ENCODE measurements around the gene NUDT1.

Gene NUDT1

DNA sequence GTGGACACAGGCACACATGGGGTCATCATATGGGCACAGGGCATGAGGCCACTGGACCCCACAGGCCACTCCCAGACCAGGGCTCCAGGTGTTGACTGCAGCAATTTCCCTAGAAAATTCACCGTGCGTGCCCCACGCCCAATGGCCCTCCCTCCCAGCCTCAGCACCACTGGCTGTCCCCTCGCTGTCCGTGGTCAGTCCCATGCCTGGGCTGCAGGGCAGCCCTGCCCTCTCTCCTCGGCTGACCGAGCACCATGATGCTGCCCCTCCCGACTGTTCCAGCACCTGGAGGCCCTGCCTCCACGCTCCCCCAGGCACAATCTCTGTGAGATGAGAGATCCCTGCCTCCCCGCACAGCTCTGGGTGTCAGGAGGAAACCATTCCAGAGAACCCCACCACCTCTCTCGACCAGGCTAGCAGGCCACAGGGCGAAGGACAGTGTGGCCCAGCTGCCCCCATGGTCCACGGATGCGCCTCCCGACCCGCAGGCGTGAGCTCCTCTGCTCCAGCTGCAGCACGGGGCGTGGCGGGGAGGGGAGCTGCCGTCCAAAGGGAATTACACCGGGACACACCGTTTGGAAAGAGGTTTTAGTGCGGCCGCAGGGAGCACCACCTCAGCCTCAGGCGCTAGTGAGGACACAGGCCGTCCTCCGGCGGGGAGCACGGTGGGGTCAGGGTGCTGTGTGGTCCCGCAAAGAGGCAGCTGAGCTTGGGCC is 12.6 kb downstream of the NUDT1 start:
- Mint-ChIP-seq H3K4me1 (peaks cover 50 to 92% of the 10 kb centered on the region in 2 donors), H3K27me3 (no peaks in the 10 kb centered on the region), H3K36me3 (peaks cover 74 to 92% of the 10 kb centered on the region in 2 donors), H3K9me3 (no peaks in the 10 kb centered on the region), H3K27ac (peak overlapping the region; percentile 96), H3K4me3 (peak overlapping the region; percentile 65)
- ATAC-seq (replicated peaks) (no peak), DNase-seq (no peak)

DNA sequence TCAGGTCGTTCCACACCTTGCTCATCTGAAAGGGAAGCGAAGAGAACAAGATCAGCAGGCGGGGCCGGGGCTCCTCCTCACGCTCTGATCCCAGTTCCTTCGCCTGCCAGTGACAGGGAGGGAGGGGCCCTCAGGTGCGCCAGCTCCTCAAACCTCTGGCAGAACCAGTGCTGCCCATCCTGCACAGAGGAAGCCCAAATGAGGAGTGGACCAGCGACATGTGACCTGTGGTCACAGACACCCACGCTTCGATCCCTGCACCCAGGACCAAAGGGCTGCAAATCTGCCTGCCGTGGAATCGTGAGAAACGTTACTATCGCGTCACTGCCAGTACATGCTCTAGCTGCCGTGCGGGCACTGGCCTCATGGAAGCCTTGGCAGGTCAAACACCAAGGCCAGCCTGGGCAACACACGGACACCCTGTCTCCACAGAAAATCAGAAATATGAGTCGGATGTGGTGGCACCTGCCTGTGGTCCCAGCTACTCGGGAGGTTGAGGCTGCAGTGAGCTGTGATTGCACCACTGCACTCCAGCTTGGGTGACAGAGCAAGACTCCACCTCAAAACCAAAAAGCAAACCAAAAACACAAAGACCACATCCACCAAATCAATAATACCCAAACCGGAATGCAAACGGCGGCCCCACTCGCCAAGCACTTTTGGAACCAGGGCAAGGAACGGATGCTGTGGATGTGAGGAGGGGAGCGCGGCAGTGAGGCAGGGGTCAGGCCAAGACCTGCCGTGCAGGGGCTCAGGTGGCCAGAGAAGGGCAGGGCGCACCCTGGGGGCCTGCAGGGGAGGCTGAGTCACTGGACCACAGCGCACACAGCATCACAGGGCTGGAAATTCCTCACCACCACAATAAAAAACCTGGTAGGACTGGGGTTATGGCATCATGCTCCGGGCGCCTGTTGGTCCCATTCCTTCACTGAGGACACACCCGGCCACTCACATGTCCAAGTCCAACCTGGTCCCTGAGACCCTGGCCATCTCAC is 13.4 kb downstream of the NUDT1 start:
- H3K9me3 Mint-ChIP-seq, result no peaks in the 10 kb centered on the region
- H3K27ac Mint-ChIP-seq, result peak overlapping the region; percentile 96
- no peaks in the 10 kb centered on the region for H3K27me3 Mint-ChIP-seq
- no peak for DNase-seq
- peaks cover 71 to 91% of the 10 kb centered on the region in 2 donors for H3K36me3 Mint-ChIP-seq
- no peak for ATAC-seq (replicated peaks)
- peaks cover 47 to 89% of the 10 kb centered on the region in 2 donors for H3K4me1 Mint-ChIP-seq
- peak overlapping the region; percentile 33 to 39 for H3K4me3 Mint-ChIP-seq

DNA sequence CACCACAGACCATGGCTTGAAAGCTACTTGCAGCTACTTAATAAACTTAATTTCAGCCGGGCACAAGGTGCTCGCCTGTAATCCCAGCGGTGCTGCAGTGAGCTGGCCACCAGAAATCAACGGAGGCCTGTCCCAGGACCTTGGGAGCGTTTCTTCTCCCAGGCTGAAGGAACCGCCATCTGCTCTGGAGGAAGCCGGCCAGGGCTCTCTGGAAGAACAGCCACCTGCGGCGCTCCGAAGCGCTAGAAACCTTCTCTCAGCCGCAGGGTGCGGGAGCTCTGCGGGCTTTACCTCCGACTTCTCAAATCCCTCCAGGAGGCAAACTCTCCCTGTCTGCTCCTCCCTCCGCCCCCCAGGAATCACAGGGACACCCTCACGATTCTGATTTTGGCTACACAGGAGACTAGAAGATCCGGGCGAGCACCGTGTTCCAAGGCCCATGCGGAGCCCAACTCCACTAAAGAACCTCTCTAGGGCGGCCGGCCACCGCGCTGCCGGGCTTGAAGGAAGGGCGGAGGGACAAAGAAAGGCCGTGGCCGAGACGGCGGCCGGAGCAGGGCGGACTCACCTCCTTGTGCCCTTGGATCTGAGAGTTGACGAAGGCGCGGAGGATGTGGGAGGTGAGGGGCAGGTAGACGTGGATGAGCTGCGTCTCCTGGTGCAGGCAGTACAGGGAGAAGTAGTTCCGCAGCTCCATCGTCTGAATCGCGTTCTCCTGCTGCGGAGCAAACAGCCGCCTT is 14.4 kb downstream of the NUDT1 start:
- peak overlapping the region; percentile 89 for H3K27ac Mint-ChIP-seq
- peaks cover 51 to 87% of the 10 kb centered on the region in 2 donors for H3K4me1 Mint-ChIP-seq
- peaks cover 70 to 90% of the 10 kb centered on the region in 2 donors for H3K36me3 Mint-ChIP-seq
- ATAC-seq (replicated peaks) (no peak), DNase-seq (no peak)
- peak overlapping the region in 1 of 2 donors; percentile 33 for H3K4me3 Mint-ChIP-seq
- H3K27me3 Mint-ChIP-seq, result no peaks in the 10 kb centered on the region
- H3K9me3 Mint-ChIP-seq, result no peaks in the 10 kb centered on the region

DNA sequence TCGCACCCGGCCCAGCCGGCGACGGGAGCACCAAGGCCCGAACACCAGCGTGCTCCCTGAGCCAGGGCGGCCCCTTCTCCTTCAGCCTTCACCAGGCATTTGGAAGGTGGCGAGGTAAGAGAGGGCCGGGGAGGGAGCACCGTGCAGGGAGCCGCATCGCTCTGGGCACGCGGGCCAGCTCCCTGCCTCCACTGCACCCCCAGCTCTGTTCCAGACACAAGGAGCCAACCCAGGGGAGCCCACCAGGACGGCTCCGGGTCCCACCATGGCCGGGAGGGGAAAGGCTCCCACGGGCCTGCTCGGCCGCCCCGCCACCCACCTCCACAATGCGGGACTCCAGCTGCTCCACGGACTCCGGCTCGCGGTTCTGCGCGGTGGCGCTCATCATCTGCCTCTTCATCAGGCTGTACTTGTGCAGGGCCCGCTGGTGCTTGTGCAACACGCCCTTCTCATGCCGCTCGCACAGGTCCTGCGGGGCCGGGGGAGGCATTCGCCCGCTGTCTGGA is 15.1 kb downstream of the NUDT1 start:
- Mint-ChIP-seq H3K4me1 (peaks cover 54 to 89% of the 10 kb centered on the region in 2 donors), H3K27me3 (no peaks in the 10 kb centered on the region), H3K9me3 (no peaks in the 10 kb centered on the region), H3K36me3 (peaks cover 74 to 90% of the 10 kb centered on the region in 2 donors), H3K4me3 (no peak overlapping the region), H3K27ac (peak overlapping the region; percentile 86)
- ATAC-seq (replicated peaks), result no peak
- DNase-seq, result no peak

DNA sequence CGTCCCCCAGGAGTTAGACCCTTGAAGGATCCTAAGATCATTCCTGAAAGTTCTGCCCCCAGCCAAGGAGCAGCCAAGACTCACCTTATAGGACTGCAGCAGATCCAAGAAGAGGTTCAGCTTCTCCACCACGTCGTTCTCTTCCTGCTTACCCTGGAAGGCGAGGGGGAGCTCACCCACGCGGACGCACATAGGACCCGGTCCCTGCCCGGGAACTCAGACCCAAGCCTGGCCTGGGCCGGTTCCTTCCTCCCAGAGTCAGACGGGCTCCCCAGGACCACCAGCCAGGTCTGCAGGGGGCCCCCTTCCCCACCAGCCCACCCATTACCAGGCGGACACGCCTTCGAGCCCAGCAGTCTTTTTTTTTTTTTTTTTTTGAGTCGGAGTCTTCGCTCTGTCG is 15.6 kb downstream of the NUDT1 start:
- Mint-ChIP-seq H3K27ac (peak overlapping the region; percentile 86), H3K4me1 (peaks cover 55 to 89% of the 10 kb centered on the region in 2 donors), H3K9me3 (no peaks in the 10 kb centered on the region), H3K4me3 (peak overlapping the region in 1 of 2 donors; percentile 15), H3K27me3 (no peaks in the 10 kb centered on the region), H3K36me3 (peaks cover 76 to 90% of the 10 kb centered on the region in 2 donors)
- DNase-seq, result no peak
- no peak for ATAC-seq (replicated peaks)

DNA sequence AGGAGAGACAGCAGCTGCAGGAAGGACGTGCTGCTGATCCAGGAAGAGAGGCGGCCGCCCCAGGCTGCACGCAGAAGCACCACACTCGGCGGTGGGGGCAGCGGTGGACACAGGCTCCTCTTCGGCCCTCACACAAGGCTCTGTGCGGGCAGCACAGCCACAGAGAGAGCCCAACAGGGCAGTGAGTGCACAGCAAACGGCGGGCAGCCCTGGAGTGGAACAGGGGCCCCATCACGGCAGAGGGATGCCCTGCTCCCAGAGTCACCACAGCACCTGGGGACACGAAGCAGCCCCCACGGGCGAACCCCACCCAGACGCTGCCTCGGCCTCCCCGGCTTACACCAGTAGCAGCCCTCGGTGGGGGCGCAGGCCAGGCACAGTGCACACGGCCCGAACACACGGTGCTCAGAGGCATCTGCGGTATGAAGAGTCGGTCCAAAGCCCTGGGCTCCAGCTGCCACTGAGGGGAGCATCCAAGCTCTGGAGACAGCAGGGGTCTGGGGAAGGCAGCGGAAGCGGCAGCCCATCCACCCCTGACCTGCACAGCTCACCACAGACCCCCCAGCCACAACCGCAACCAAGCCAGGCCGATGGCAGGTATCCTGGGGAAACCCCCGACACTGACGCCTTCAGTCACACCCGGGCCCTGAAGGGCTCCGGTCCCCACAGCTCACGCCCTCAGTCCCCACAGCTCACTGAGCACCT is 16.8 kb downstream of the NUDT1 start:
- H3K27me3 Mint-ChIP-seq, result no peaks in the 10 kb centered on the region
- peak; percentile 13 to 33 for ATAC-seq (replicated peaks)
- peak overlapping the region; percentile 11 to 47 for H3K4me3 Mint-ChIP-seq
- no peaks in the 10 kb centered on the region for H3K9me3 Mint-ChIP-seq
- H3K4me1 Mint-ChIP-seq, result peaks cover 50 to 88% of the 10 kb centered on the region in 2 donors
- H3K36me3 Mint-ChIP-seq, result peaks cover 75 to 90% of the 10 kb centered on the region in 2 donors
- no peak for DNase-seq
- peak overlapping the region; percentile 86 for H3K27ac Mint-ChIP-seq

DNA sequence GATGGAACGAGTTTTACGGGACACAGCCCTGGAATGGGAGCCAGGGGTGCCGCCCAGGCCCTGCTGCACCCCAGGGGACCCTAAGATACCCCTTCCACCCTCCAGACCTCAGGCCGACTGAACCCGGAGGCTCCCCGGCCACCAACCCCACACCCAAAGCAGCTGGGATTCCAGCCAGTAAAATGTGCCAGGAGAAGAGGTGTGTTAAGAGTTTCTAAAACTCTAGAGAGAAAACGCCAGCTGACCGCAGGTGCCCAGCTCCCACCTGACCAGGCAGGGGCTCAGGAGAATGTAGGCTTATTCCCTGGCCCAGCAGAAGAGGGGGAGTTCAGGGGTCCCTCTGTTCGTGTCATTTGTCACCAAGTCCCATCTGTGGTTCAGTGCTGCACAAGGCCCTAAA is 17.5 kb downstream of the NUDT1 start:
- no peak for ATAC-seq (replicated peaks)
- Mint-ChIP-seq H3K27ac (peak overlapping the region; percentile 86), H3K4me1 (peaks cover 52 to 88% of the 10 kb centered on the region in 2 donors), H3K27me3 (no peaks in the 10 kb centered on the region), H3K9me3 (peaks cover 3 to 4% of the 10 kb centered on the region in 2 donors), H3K36me3 (peaks cover 77 to 90% of the 10 kb centered on the region in 2 donors), H3K4me3 (peak overlapping the region; percentile 11 to 47)
- DNase-seq, result no peak

DNA sequence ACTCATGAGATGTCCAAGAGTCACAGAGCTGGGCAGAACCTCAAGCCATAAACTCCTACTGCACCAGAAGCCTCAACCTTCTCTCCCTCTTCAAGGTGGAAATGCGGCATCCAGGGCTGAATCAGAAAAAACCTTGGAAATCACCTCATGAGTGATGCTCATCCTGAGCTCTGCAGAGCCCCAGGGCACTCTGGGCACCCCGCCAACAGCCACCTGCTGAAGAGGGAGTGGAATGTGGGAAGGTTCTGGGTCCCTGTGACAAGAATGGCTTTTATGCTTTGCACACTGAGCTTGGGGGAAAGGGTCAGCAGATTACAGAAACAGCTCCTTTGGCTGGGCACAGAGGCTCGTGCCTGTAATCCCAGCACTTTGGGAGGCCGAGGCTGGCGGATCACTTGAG is 18.8 kb downstream of the NUDT1 start:
- Mint-ChIP-seq H3K9me3 (peaks cover 3 to 4% of the 10 kb centered on the region in 2 donors), H3K36me3 (peaks cover 77 to 90% of the 10 kb centered on the region in 2 donors), H3K4me3 (peak overlapping the region in 1 of 2 donors; percentile 63), H3K27ac (peak overlapping the region; percentile 95), H3K27me3 (no peaks in the 10 kb centered on the region), H3K4me1 (peaks cover 41 to 88% of the 10 kb centered on the region in 2 donors)
- DNase-seq (no peak), ATAC-seq (replicated peaks) (no peak)

DNA sequence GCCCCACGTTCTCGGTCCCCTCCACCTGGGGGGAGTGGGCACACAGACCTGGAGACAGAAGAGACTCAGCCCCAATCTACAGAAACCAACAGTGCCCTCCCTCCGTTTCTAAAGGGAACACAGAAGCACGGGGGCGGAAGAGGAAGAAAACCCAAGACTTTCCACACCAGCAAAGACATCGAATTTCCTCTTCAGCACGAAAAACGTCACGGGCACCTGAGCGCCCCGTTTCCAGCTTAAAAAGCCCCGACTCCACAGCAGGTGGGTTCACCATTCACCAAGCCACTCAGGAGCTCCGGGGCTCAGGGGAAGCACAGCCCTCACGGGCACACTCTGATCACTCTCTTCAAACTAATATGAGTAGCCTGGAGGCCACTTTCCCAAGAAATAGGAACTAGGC is 19.6 kb downstream of the NUDT1 start:
- Mint-ChIP-seq H3K27ac (peak overlapping the region; percentile 95), H3K4me1 (peaks cover 36 to 80% of the 10 kb centered on the region in 2 donors), H3K9me3 (peaks cover 3 to 4% of the 10 kb centered on the region in 2 donors), H3K4me3 (peak overlapping the region; percentile 77 to 80), H3K27me3 (no peaks in the 10 kb centered on the region), H3K36me3 (peaks cover 72 to 87% of the 10 kb centered on the region in 2 donors)
- DNase-seq (peak; percentile 87), ATAC-seq (replicated peaks) (peak; percentile 93)

DNA sequence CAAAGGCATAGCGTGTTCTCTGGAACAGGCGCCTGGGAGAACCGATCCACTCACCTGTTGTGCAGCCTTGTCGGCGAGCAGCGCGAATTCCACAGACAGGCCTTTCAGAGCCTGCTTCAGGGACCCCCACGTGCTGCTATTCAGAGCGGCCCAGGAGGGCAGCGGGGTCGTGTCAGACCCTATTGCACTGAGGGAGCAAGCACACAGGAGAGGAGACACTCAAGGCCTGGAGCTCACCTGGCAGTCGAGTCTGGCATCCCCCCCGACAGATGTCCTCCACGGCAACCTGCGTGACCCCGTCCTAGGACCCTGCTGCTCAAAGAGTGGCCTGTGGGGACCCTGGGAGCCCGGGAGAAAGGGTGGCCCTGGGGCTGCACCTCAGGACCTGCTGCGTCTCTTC is 21.1 kb downstream of the NUDT1 start:
- Mint-ChIP-seq H3K36me3 (peaks cover 64 to 81% of the 10 kb centered on the region in 2 donors), H3K9me3 (peaks cover 3 to 4% of the 10 kb centered on the region in 2 donors), H3K4me3 (peak overlapping the region in 1 of 2 donors; percentile 14), H3K4me1 (peaks cover 33 to 71% of the 10 kb centered on the region in 2 donors), H3K27ac (peak overlapping the region; percentile 95), H3K27me3 (no peaks in the 10 kb centered on the region)
- ATAC-seq (replicated peaks) (no peak), DNase-seq (no peak)

DNA sequence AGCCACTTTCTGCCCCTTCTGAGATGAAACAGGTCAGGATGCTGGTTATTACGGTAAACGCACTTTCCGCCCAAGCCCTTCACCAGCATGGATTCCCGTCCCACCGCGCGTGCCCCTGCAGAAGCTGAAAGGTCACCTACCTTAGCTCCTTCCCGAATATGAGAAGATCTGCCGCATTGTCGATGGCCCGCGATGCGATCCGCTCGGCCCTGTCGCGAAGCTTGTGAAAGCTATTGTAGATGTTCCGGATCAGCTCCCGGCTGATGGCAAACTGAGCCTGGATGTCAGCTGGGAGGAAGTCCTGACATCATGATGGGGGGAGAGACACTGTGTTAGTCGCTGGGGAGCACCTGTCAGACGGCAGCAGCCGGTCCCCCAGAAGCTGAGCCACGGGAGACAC is 22.1 kb downstream of the NUDT1 start:
- H3K27ac Mint-ChIP-seq, result peak overlapping the region; percentile 95
- H3K4me3 Mint-ChIP-seq, result peak overlapping the region; percentile 53 to 59
- no peaks in the 10 kb centered on the region for H3K27me3 Mint-ChIP-seq
- ATAC-seq (replicated peaks), result no peak
- no peak for DNase-seq
- peaks cover 3 to 4% of the 10 kb centered on the region in 2 donors for H3K9me3 Mint-ChIP-seq
- peaks cover 29 to 62% of the 10 kb centered on the region in 2 donors for H3K4me1 Mint-ChIP-seq
- peaks cover 56 to 71% of the 10 kb centered on the region in 2 donors for H3K36me3 Mint-ChIP-seq

DNA sequence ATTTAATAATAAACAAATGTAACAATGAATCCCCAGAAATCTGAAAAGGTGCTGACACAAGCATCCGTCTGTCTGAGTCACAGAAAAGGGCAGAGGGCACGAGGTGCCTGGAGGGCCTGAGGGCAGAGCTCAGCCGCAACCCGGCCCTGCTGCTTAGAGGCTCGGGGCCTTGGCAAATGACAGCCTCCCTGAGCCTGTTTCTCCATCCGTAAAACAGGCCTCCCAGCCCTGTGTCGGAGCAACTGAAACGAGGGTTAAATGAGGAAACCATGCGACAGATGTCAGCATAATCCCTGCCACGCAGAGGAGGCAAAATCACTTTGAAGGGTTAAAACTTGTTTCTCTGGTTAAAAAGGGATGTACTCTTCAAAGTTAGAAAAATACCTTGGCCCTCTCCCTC is 24.9 kb downstream of the NUDT1 start:
- Mint-ChIP-seq H3K27me3 (no peaks in the 10 kb centered on the region), H3K9me3 (peaks cover 3 to 4% of the 10 kb centered on the region in 2 donors), H3K4me3 (no peak overlapping the region), H3K4me1 (peaks cover 17 to 43% of the 10 kb centered on the region in 2 donors), H3K27ac (peak overlapping the region; percentile 65), H3K36me3 (peaks cover 45 to 67% of the 10 kb centered on the region in 2 donors)
- ATAC-seq (replicated peaks) (no peak), DNase-seq (no peak)
